SK-N-SH treated with all-trans-retinoic acid at 6 μM for 48 hours (cell line): ENCODE results near the gene GAA.

Experiments used
- ATAC-seq: fragments of 200-7000 bp; cut with Tn5 transposase; 3 replicates; pipeline ENCODE4 v1.9.1; 2020; ENCODE audit warnings: mild to moderate bottlenecking, moderate library complexity
- ARNTL ChIP-seq: fragments of 450-650 bp; formaldehyde crosslinking; IDR thresholded peaks from 2 replicates; pipeline ENCODE4 v1.5.0; 2020; ENCODE audit warnings: low read depth, mild to moderate bottlenecking, moderate library complexity, borderline replicate concordance
- BACH2 ChIP-seq: fragments of 250-450 bp; sonication (Bioruptor Pico); IDR thresholded peaks from 2 replicates; pipeline ENCODE4 v1.9.0; 2021; ENCODE audit warnings: mild to moderate bottlenecking, borderline replicate concordance
- CREB5 ChIP-seq: fragments of 250-450 bp; sonication (Bioruptor Pico); IDR thresholded peaks from 2 replicates; pipeline ENCODE4 v1.5.1; 2020; ENCODE audit warnings: low read depth, mild to moderate bottlenecking, moderate library complexity
- CSDC2 ChIP-seq: fragments of 250-450 bp; sonication (Bioruptor Pico); IDR thresholded peaks from 2 replicates; pipeline ENCODE4 v1.5.0; 2020; ENCODE audit warnings: mild to moderate bottlenecking, moderate library complexity
- CSRNP3 ChIP-seq: fragments of 250-450 bp; sonication (Bioruptor Pico); IDR thresholded peaks from 2 replicates; pipeline ENCODE4 v1.5.1; 2021; ENCODE audit warnings: mild to moderate bottlenecking, moderate library complexity
- ESRRG ChIP-seq: fragments of 250-450 bp; sonication (Bioruptor Pico); IDR thresholded peaks from 2 replicates; pipeline ENCODE4 v1.6.1; 2021; ENCODE audit warnings: mild to moderate bottlenecking
- GLIS3 ChIP-seq: fragments of 250-450 bp; sonication (Bioruptor Pico); IDR thresholded peaks from 2 replicates; pipeline ENCODE4 v1.5.0; 2020; ENCODE audit warnings: mild to moderate bottlenecking, moderate library complexity
- ISL1 ChIP-seq: fragments of 250-450 bp; sonication (Bioruptor Pico); IDR thresholded peaks from 2 replicates; pipeline ENCODE4 v2.1.2; 2022; ENCODE audit warnings: mild to moderate bottlenecking, moderate library complexity
- OSR1 ChIP-seq: fragments of 250-450 bp; sonication (Bioruptor Pico); IDR thresholded peaks from 2 replicates; pipeline ENCODE4 v1.8.0; 2022; ENCODE audit warnings: moderate library complexity, mild to moderate bottlenecking, inconsistent platforms
- PATZ1 ChIP-seq: fragments of 250-450 bp; sonication (Bioruptor Pico); IDR thresholded peaks from 2 replicates; pipeline ENCODE4 v1.8.0; 2020; ENCODE audit warnings: mild to moderate bottlenecking, moderate library complexity, borderline replicate concordance
- POU6F1 ChIP-seq: fragments of 250-450 bp; sonication (Bioruptor Pico); IDR thresholded peaks from 2 replicates; pipeline ENCODE4 v1.8.0; 2021; ENCODE audit warnings: low read depth, mild to moderate bottlenecking, moderate library complexity, borderline replicate concordance
- PPARA ChIP-seq: fragments of 250-450 bp; sonication (Bioruptor Pico); IDR thresholded peaks from 2 replicates; pipeline ENCODE4 v1.5.0; 2020; ENCODE audit warnings: mild to moderate bottlenecking, borderline replicate concordance
- RARB ChIP-seq: fragments of 250-450 bp; sonication (Bioruptor Pico); IDR thresholded peaks from 2 replicates; pipeline ENCODE4 v1.8.0; 2021; ENCODE audit warnings: mild to moderate bottlenecking, moderate library complexity
- SNAI2 ChIP-seq: fragments of 250-450 bp; sonication (Bioruptor Pico); IDR thresholded peaks from 2 replicates; pipeline ENCODE4 v1.5.0; 2020; ENCODE audit warnings: mild to moderate bottlenecking, moderate library complexity
- TCF4 ChIP-seq: fragments of 250-450 bp; sonication (Bioruptor Pico); IDR thresholded peaks from 2 replicates; pipeline ENCODE4 v1.8.0; 2021; ENCODE audit warnings: mild to moderate bottlenecking, moderate library complexity, borderline replicate concordance
- TOX ChIP-seq: fragments of 250-450 bp; sonication (Bioruptor Pico); IDR thresholded peaks from 2 replicates; pipeline ENCODE4 v1.8.0; 2021; ENCODE audit warnings: mild to moderate bottlenecking, moderate library complexity, borderline replicate concordance
- TSHZ2 ChIP-seq: fragments of 250-450 bp; sonication (Bioruptor Pico); IDR thresholded peaks from 2 replicates; pipeline ENCODE4 v1.5.0; 2020; ENCODE audit warnings: mild to moderate bottlenecking, moderate library complexity
- ZC3H10 ChIP-seq: fragments of 250-450 bp; sonication (Bioruptor Pico); IDR thresholded peaks from 2 replicates; pipeline ENCODE4 v1.5.1; 2021; ENCODE audit warnings: mild to moderate bottlenecking, moderate library complexity
- ZFP3 ChIP-seq: fragments of 250-450 bp; sonication (Bioruptor Pico); IDR thresholded peaks from 2 replicates; pipeline ENCODE4 v1.5.0; 2020; ENCODE audit warnings: mild to moderate bottlenecking, moderate library complexity
- ZFP30 ChIP-seq: fragments of 450-650 bp; formaldehyde crosslinking; IDR thresholded peaks from 2 replicates; pipeline ENCODE4 v1.5.0; 2022; ENCODE audit warnings: mild to moderate bottlenecking, moderate library complexity
- ZNF565 ChIP-seq: fragments of 450-650 bp; formaldehyde crosslinking; conservative IDR thresholded peaks from 2 replicates; pipeline ENCODE4 v1.5.0; 2020; ENCODE audit warnings: low read depth, mild to moderate bottlenecking, moderate library complexity
- ZNF70 ChIP-seq: fragments of 450-650 bp; formaldehyde crosslinking; IDR thresholded peaks from 2 replicates; pipeline ENCODE4 v1.5.0; 2020; ENCODE audit warnings: mild to moderate bottlenecking, moderate library complexity

Gene GAA

GRCh38 chr17:80101011-80101945, at the start of gene GAA:
GAA (plus strand) TSS chr17:80101581; CDS start chr17:80104587, 3,006 bp downstream.
- peak; percentile 84 for ATAC-seq
- peak; percentile 81; the same call in 1 of the 2 replicates for TF ChIP-seq TSHZ2 (CRISPR knock-in tag)
- peak; percentile 81 for TF ChIP-seq BACH2
- TF ChIP-seq PPARA (CRISPR knock-in tag), result peak; percentile 81
- no peak; the same call in 1 of the 2 replicates for TF ChIP-seq ZNF70 (CRISPR knock-in tag)
- no peak for TF ChIP-seq RARB (CRISPR knock-in tag)
- TF ChIP-seq OSR1 (CRISPR knock-in tag), result no peak
- TF ChIP-seq ARNTL (CRISPR knock-in tag), result no peak
- TF ChIP-seq SNAI2, result peak; percentile 96
- peak; percentile 78; the same call in 1 of the 2 replicates for TF ChIP-seq ZFP3
- TF ChIP-seq CSDC2 (CRISPR knock-in tag), result peak; percentile 97
- no peak for TF ChIP-seq TCF4 (CRISPR knock-in tag)
- no peak for TF ChIP-seq ISL1 (CRISPR knock-in tag)
- no peak for TF ChIP-seq TOX (CRISPR knock-in tag)
- TF ChIP-seq POU6F1, result no peak
- TF ChIP-seq GLIS3 (CRISPR knock-in tag), result 0 out of 2 replicates have a peak, but pooled peaks have one; percentile 44
- TF ChIP-seq ZNF565, result no peak
- TF ChIP-seq CSRNP3, result no peak
- no peak for TF ChIP-seq ESRRG (CRISPR knock-in tag)
- peak; percentile 82 for TF ChIP-seq ZC3H10 (CRISPR knock-in tag)

- ATAC-seq, result no peak; the same call in 2 of the 3 replicates
- TF ChIP-seq ZNF565 (no peak), ZC3H10 (CRISPR knock-in tag) (no peak), ZFP30 (CRISPR knock-in tag) (no peak), POU6F1 (no peak), PPARA (CRISPR knock-in tag) (no peak), CSDC2 (CRISPR knock-in tag) (no peak), TOX (CRISPR knock-in tag) (no peak), ZFP3 (no peak), ARNTL (CRISPR knock-in tag) (no peak), CREB5 (CRISPR knock-in tag) (no peak), PATZ1 (CRISPR knock-in tag) (no peak), SNAI2 (no peak), RARB (CRISPR knock-in tag) (no peak), ESRRG (CRISPR knock-in tag) (no peak), TCF4 (CRISPR knock-in tag) (no peak)
These were observed 49.7 kb upstream of the GAA start for GRCh38 chr17:80051681-80052080.
